Pancreas (tissue), 10 donors: Measurements from ENCODE around the gene CD96. TPM values are rescaled to one million over a fixed set of nuclear protein-coding genes. Genes with fewer than 3 reads are reported as not detected.

ENCODE experiments used
- ATAC-seq, 4 donors: fragments of 200-7000 bp; cut with Tn5 transposase; one replicate each; pipeline versions ENCODE4 v1.8.0 to v1.9.1; 2020; ENCODE audit warnings: mild to moderate bottlenecking in 4 of 4, moderate library complexity in 4 of 4
- DNase-seq, 6 donors: peaks; one replicate each; pipeline ENCODE4 v3.0.0-alpha.2; 2020
- FAIRE-seq: peaks from 2 replicates; lab custom pipeline; 2012; peaks lifted over from hg19 to GRCh38; lab: Jason Lieb, UNC
- H3K27ac ChIP-seq, 4 donors: fragments of 200-600 bp; sonication (generic); 1 replicate in 3 of 4; 2 replicates in 1 of 4; pipeline versions ENCODE4 v1.5.0 to v1.8.0; 2020
- H3K27me3 ChIP-seq, 4 donors: fragments of 200-600 bp; one replicate each; pipeline ENCODE4 v1.8.0; 2021
- H3K36me3 ChIP-seq, 3 donors: fragments of 200-600 bp; sonication (generic) in 1 of 3; one replicate each; pipeline versions ENCODE4 v1.5.0 to v1.8.0; 2020 to 2021
- H3K4me1 ChIP-seq, 3 donors: fragments of 200-600 bp; one replicate each; pipeline ENCODE4 v1.8.0; 2021
- H3K4me3 ChIP-seq, 4 donors: fragments of 200-600 bp; sonication (generic) in 2 of 4; one replicate each; pipeline versions ENCODE4 v1.5.0 to v1.8.0; 2020 to 2021
- H3K9me3 ChIP-seq, 4 donors: fragments of 200-600 bp; one replicate each; pipeline ENCODE4 v1.8.0; 2021
- WGBS, 2 donors: extraction: QIAGEN DNeasy Blood & Tissue Kit; methylation state at CpG; one replicate each; pipeline ENCODE4 v1.1.7; 2013; 5-methylcytosine and 5-hydroxymethylcytosine counted together
- intact Hi-C, 3 donors: fragments of 100-400 bp; cut with DNase I; formaldehyde crosslinking; loops; one replicate each; pipeline versions ENCODE4 v1.11.1 to v1.14.2; 2022
- polyA plus RNA-seq, 2 donors: library from polyadenylated mRNA; stranded (reverse); fragments of 200-250 nt; gene quantifications; one replicate each; pipeline ENCODE4 v1.2.3, GENCODE V29; 2013
- total RNA-seq, 6 donors: library from RNA; stranded (reverse); fragmentation: NEBNext Ultra II Directional in 4 of 6; extraction: Animal tissue kit (Norgen Biotek cat#: 25700) in 4 of 6; gene quantifications; one replicate each; pipeline versions ENCODE4 v1.2.1 to v1.2.4, GENCODE V29; 2021 to 2023
- TF ChIP-seq, protein P1 (sequence below), 4 donors: fragments of 200-600 bp; sonication (generic) in 3 of 4; IDR thresholded peaks; one replicate each; pipeline versions ENCODE4 v1.5.0 to v1.8.0; 2021; ENCODE audit warnings: antibody characterized with exemption in 4 of 4
- donor health status: healthy with polysubstance abuse.
- donor health status: DM: no; HTN: no; CAD: no; lungs with moderate emphysema.
- donor health status: DM: no; HTN: no; CAD: no.
- donor health status: control.
- donor health status: control.
- donor health status: Bipolar disorder and iron deficiency.
- donor health status: DM: yes; HTN: yes; CAD: no.
- donor health status: DM: no; HTN: no; CAD: no.
- donor health status: DM: no; HTN: no; CAD: no.
- donor health status: DM: yes; HTN: yes; CAD: no.

The CD96 gene
- total and polyA plus RNA-seq, 8 donors, result 0.12 to 1.9 (median 0.47) TPM

DNA sequence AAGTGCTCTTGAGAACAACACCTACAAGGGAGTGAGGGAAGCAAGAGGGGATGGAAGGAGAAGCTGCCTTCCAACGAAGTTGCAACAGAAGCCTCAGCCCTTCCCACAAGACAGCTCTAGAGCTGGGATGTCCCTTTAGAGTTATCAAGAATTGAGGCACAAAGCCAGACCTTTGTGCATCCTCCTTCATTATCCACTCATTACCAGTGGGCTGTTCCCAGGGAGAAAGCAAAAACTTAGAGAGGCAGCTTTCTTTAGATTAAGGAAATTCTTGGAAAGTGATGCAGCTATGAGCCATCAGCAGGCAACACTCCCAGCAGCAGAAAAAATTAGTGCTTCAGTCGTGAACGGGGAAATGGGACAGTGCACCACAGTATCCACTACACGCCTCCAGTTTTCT lies 10.6 kb upstream of the CD96 start:
- DNase-seq (no peak), ATAC-seq (no peak), FAIRE-seq (no peak)
- intact Hi-C loops, result no loop called here
- WGBS, 2 donors, result 52 to 66% methylated on average over 4 of the region's 4 CpGs
- no peak overlapping the region for H3K27ac ChIP-seq
- H3K27me3 ChIP-seq, result no peaks in the 10 kb centered on the region
- TF ChIP-seq, protein P1, sequence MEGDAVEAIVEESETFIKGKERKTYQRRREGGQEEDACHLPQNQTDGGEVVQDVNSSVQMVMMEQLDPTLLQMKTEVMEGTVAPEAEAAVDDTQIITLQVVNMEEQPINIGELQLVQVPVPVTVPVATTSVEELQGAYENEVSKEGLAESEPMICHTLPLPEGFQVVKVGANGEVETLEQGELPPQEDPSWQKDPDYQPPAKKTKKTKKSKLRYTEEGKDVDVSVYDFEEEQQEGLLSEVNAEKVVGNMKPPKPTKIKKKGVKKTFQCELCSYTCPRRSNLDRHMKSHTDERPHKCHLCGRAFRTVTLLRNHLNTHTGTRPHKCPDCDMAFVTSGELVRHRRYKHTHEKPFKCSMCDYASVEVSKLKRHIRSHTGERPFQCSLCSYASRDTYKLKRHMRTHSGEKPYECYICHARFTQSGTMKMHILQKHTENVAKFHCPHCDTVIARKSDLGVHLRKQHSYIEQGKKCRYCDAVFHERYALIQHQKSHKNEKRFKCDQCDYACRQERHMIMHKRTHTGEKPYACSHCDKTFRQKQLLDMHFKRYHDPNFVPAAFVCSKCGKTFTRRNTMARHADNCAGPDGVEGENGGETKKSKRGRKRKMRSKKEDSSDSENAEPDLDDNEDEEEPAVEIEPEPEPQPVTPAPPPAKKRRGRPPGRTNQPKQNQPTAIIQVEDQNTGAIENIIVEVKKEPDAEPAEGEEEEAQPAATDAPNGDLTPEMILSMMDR (IDR thresholded peaks at IDR 0.05), result no peak
- H3K4me1 ChIP-seq, result no peaks in the 10 kb centered on the region
- no peak overlapping the region for H3K4me3 ChIP-seq
- no peaks in the 10 kb centered on the region for H3K9me3 ChIP-seq
- H3K36me3 ChIP-seq, result no peaks in the 10 kb centered on the region

DNA sequence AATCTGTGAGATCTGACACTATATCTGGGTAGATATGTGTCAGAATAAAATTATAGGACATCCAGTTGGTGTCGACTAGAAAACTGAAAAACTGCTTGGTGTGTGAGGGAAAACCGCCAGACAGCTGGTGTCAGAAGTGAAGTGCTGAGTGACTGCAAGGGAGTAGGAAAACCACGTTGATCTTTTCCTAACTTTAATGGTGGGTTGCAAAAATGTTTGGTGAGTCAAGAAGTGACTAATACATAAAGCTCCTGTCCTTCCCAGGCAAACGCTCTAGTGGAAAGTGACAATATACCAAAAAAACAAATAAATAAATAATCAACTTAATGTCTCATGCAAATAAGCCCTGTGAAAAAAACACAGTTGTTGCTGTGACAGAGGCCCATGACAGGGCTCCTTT lies 7.3 kb upstream of the CD96 start:
- TF ChIP-seq, protein P1 (IDR thresholded peaks at IDR 0.05), result no peak
- Histone ChIP-seq H3K36me3 (no peaks in the 10 kb centered on the region), H3K27ac (no peak overlapping the region), H3K4me3 (no peak overlapping the region), H3K4me1 (peaks cover 0 to 8% (median 0%) of the 10 kb centered on the region in 3 donors), H3K27me3 (no peaks in the 10 kb centered on the region), H3K9me3 (no peaks in the 10 kb centered on the region)
- DNase-seq, result no peak
- 67 to 80% methylated on average over 4 of the region's 4 CpGs for WGBS, 2 donors
- intact Hi-C loops, result no loop called here
- FAIRE-seq, result no peak
- ATAC-seq, result no peak

DNA sequence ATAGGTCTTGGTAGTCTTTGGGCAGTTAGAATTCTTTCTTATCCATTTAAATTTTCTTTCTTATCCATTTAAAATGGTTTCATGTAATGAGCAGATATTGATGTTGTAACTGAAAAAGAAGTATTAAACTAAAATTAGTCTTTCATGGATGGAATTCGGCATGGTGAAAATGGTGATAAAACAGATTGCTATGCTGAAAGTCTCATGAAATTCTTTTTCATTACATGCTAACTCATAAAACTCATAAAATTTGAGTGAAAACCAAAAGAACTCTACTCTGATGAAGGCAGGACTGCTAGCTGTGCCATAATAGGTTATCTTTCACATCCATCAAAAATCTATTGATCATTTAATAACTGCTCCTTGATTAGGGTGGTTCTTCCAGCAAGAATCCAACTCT lies 3.9 kb upstream of the CD96 start:
- DNase-seq (no peak), ATAC-seq (no peak), FAIRE-seq (no peak)
- no peak overlapping the region for H3K27ac ChIP-seq
- H3K4me1 ChIP-seq, result peaks cover 0 to 8% (median 0%) of the 10 kb centered on the region in 3 donors
- no peaks in the 10 kb centered on the region for H3K27me3 ChIP-seq
- H3K4me3 ChIP-seq, result no peak overlapping the region
- WGBS, 2 donors, result 75 to 83% methylated on average over 1 of the region's 1 CpG
- intact Hi-C loops, result no loop called here
- TF ChIP-seq, protein P1 (IDR thresholded peaks at IDR 0.05), result no peak
- H3K36me3 ChIP-seq, result no peaks in the 10 kb centered on the region
- H3K9me3 ChIP-seq, result no peaks in the 10 kb centered on the region

DNA sequence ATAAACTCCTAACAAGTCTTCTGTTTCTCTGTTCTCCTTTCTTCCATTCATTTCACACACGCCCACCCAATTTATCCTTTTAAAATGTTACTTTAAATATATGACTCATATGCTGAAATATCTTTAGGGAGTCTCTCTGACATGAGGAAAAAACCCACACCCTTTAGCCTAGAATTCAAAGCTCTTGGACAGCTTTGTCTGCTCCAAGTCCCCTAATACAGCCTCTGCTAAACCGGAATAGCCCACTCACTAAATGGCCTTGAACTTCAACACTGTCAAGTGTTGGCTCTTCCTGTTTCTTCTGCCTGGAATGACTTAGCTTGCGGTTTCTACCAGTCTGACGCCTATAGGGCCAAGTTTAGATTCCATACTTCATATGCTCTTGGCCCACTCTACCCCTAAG lies 3.3 kb upstream of the CD96 start:
- TF ChIP-seq, protein P1 (IDR thresholded peaks at IDR 0.05), result no peak
- intact Hi-C loops, result no loop called here
- FAIRE-seq (no peak), ATAC-seq (peak in 1 of 4 donors; percentile 37), DNase-seq (no peak)
- WGBS, 2 donors, result 36 to 51% methylated on average over 4 of the region's 4 CpGs
- no peaks in the 10 kb centered on the region for H3K36me3 ChIP-seq
- H3K4me3 ChIP-seq, result no peak overlapping the region
- H3K9me3 ChIP-seq, result no peaks in the 10 kb centered on the region
- H3K27ac ChIP-seq, result no peak overlapping the region
- H3K27me3 ChIP-seq, result no peaks in the 10 kb centered on the region
- peaks cover 0 to 8% (median 0%) of the 10 kb centered on the region in 3 donors for H3K4me1 ChIP-seq

DNA sequence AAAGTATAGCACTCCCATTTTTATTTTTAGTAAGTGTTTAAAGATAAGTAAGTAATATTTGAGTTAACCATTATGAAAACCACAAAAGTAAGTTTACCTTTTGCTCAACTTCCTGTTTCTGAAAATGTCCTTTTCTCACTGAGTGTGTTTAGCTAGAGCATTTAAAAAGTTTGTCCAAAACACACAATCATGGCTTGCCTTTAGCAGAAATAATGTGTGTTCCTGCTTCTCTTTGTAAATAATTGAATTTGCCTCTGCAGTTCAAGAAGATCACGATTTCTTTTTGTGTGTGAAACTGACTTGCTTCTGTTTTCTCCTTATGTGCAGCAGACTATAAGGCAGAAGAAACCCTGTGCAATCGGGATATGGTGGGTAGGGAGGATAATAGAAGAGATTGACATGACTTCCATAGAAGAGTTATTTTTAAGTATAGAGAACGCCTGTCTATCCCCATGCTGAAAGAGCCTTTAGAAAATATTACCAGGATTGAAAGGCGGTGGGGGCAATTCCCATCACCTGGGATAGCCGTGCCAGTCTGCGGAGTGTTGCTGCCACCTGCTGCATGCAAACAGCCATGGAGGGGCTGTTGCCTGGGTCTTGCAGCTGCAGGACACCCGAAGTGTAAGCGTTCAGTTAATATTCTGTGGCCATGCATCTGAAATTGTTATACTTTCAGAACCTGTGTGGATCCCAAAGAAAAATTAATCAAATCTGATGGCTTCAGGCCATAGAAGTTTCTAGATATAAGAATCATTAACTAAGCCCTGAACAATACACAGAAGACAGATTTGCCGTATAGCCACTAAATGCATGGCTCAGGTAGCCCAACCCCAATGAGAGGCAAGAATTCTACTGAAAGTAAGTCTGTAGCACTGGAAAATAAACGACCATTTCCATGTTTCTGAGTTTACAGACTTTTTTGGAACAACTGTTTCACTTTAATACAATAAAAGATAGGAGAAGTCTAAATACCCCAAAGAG lies 2.4 kb upstream of the CD96 start:
- DNase-seq (peak; percentile 13 to 66 (median 54)), ATAC-seq (peak in 3 of 4 donors; percentile 92 to 94 (median 94)), FAIRE-seq (no peak)
- Histone ChIP-seq H3K36me3 (no peaks in the 10 kb centered on the region), H3K4me3 (no peak overlapping the region), H3K27ac (no peak overlapping the region), H3K4me1 (peaks cover 0 to 8% (median 0%) of the 10 kb centered on the region in 3 donors), H3K9me3 (no peaks in the 10 kb centered on the region), H3K27me3 (no peaks in the 10 kb centered on the region)
- TF ChIP-seq, protein P1 (IDR thresholded peaks at IDR 0.05), result peak in 2 of 4 donors; percentile 39 to 49
- 11 to 12% methylated on average over 10 of the region's 10 CpGs for WGBS, 2 donors
- intact Hi-C loops, result no loop called here
